Thoracic aorta (tissue), 2 donors: ENCODE measurements around the gene PKM. TPM values are rescaled to one million over a fixed set of nuclear protein-coding genes. Genes with fewer than 3 reads are reported as not detected.
A peak's percentile ranks its signal among the peaks of the same experiment; 100 is the strongest.

ENCODE experiments used
- ATAC-seq: fragments of 150-250 bp; one replicate; pipeline ENCODE4 v1.8.0; 2017; ENCODE audit warnings: low read depth; ENCODE audit not compliant: insufficient number of reproducible peaks, low FRiP score
- DNase-seq: peaks from one replicate; pipeline ENCODE4 v3.0.0-alpha.2; 2020; ENCODE audit warnings: low spot score
- H3K27ac ChIP-seq, 2 donors: fragments of 200-600 bp; sonication (generic); 1 replicate in 1 of 2; 2 replicates in 1 of 2; pipeline ENCODE4 v1.5.1; 2016; ENCODE audit warnings: mild to moderate bottlenecking in 2 of 2, moderate library complexity in 2 of 2
- H3K27me3 ChIP-seq: fragments of 200-600 bp; sonication (generic); replicated peaks from 2 replicates; pipeline ENCODE4 v1.6.0; 2016; ENCODE audit warnings: mild to moderate bottlenecking; ENCODE audit not compliant: insufficient read depth
- H3K36me3 ChIP-seq: fragments of 200-600 bp; sonication (generic); one replicate; pipeline ENCODE4 v1.5.1; 2016
- H3K4me1 ChIP-seq, 2 donors: fragments of 200-600 bp; sonication (generic); 1 replicate in 1 of 2; 2 replicates in 1 of 2; pipeline versions ENCODE4 v1.5.1 to v1.6.0; 2016; ENCODE audit warnings: low read depth in 2 of 2, mild to moderate bottlenecking in 1 of 2; ENCODE audit not compliant: control insufficient read depth in 1 of 2
- H3K4me3 ChIP-seq: fragments of 200-600 bp; sonication (generic); 2 replicates; pipeline ENCODE4 v1.5.1; 2016; ENCODE audit warnings: mild to moderate bottlenecking
- H3K9me3 ChIP-seq: fragments of 200-600 bp; sonication (generic); 2 replicates; pipeline ENCODE4 v1.5.1; 2016
- total RNA-seq, 2 donors: library from RNA; depleted of rRNA; stranded (reverse); fragments of >200 nt; gene quantifications; one replicate each; pipeline versions ENCODE4 v1.1.0 to v1.2.3, GENCODE V29; 2016
- TF ChIP-seq, protein P1 (sequence below): fragments of 200-600 bp; sonication (generic); IDR thresholded peaks from one replicate; pipeline ENCODE4 v1.5.1; 2019; ENCODE audit warnings: antibody characterized with exemption

Gene PKM
- total RNA-seq, 2 donors from 2014 or later = 515 to 544 TPM

- ATAC-seq (no peak), DNase-seq (no peak)
- no peaks in the 10 kb centered on the region for H3K9me3 ChIP-seq
- H3K27ac ChIP-seq = peak overlapping the region; percentile 24 to 58
- TF ChIP-seq, protein P1, sequence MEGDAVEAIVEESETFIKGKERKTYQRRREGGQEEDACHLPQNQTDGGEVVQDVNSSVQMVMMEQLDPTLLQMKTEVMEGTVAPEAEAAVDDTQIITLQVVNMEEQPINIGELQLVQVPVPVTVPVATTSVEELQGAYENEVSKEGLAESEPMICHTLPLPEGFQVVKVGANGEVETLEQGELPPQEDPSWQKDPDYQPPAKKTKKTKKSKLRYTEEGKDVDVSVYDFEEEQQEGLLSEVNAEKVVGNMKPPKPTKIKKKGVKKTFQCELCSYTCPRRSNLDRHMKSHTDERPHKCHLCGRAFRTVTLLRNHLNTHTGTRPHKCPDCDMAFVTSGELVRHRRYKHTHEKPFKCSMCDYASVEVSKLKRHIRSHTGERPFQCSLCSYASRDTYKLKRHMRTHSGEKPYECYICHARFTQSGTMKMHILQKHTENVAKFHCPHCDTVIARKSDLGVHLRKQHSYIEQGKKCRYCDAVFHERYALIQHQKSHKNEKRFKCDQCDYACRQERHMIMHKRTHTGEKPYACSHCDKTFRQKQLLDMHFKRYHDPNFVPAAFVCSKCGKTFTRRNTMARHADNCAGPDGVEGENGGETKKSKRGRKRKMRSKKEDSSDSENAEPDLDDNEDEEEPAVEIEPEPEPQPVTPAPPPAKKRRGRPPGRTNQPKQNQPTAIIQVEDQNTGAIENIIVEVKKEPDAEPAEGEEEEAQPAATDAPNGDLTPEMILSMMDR = no peak
- no peaks in the 10 kb centered on the region for H3K36me3 ChIP-seq
- H3K4me1 ChIP-seq = peaks cover 16 to 39% of the 10 kb centered on the region in 2 donors
- H3K4me3 ChIP-seq = no peak overlapping the region
- H3K27me3 ChIP-seq = no peaks in the 10 kb centered on the region
Measured at GRCh38 chr15:72178976-72179585, 51.9 kb downstream of the PKM start.

GRCh38 chr15:72176743-72177142 lies 54.2 kb downstream of the PKM start:
- Histone ChIP-seq H3K4me1 (peaks cover 9 to 30% of the 10 kb centered on the region in 2 donors), H3K27me3 (no peaks in the 10 kb centered on the region), H3K9me3 (no peaks in the 10 kb centered on the region), H3K36me3 (no peaks in the 10 kb centered on the region), H3K27ac (no peak overlapping the region), H3K4me3 (no peak overlapping the region)
- ATAC-seq (no peak), DNase-seq (no peak)
- TF ChIP-seq, protein P1 = no peak

DNA sequence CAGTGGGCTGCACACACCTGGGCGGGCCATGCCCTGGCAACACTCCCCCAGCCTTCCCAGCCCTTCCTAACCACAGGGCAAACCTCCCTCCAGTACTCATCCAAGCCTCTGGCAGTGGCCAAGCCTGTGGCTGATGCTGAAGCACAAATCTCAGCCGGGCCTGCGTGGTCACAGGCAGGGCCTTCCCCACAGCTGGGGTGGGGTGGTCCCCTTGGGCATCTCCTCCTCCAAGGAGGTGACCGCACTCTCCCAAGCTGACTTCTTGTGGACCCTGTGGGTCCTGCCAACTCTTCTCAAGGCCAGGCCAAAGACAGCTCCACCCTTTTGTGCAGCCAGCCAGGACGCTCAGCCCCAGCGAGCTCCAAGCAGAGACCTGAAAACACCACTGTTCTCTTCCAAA lies 54.8 kb downstream of the PKM start:
- Histone ChIP-seq H3K36me3 (no peaks in the 10 kb centered on the region), H3K9me3 (no peaks in the 10 kb centered on the region), H3K27ac (no peak overlapping the region), H3K4me1 (peaks cover 9 to 30% of the 10 kb centered on the region in 2 donors), H3K27me3 (no peaks in the 10 kb centered on the region), H3K4me3 (no peak overlapping the region)
- TF ChIP-seq, protein P1 = no peak
- DNase-seq = no peak
- no peak for ATAC-seq

DNA sequence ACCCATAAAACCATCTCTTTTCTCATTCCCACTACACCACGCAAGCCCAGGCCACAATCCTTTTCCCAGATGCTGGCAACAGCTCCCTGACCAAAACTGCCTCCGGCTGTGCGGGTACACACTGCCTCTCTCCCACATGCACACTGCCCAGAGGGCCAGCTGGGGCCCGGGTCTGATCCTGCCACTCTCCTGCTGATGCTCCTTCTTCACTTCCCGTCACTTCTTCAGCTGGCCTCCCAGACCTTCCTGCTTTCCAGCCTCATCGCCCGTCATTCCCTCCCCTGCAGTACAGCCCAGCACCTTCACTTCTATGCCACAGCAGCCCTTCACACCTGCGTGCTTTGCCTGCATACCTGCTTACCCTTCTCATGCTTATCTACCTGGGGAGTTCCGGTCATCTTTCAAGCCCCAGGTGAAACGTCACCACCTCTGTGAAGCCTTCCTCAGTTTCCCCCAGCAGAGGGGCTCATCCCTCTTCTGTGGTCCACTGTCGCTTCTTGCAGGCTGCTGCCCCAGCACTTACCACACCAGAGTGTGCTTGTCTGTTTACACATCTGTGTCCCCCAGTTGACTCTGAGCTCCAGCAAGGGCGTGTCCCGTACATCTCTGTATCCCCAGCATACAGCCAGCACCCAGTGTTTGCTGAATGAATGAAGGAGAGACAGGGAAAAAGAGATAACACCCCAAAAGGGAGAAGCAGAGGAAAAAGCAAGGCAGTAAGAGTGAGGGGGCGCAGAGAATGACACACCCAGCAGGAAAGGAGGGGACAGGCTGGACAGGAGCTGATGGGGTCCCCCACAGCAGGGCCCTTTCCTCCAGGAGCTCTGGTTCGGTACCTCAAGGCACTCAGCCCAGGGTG lies 55.6 kb downstream of the PKM start:
- Histone ChIP-seq H3K27me3 (no peaks in the 10 kb centered on the region), H3K4me3 (no peak overlapping the region), H3K36me3 (no peaks in the 10 kb centered on the region), H3K27ac (no peak overlapping the region), H3K9me3 (no peaks in the 10 kb centered on the region), H3K4me1 (peaks cover 7 to 24% of the 10 kb centered on the region in 2 donors)
- no peak for DNase-seq
- TF ChIP-seq, protein P1 = no peak
- no peak for ATAC-seq

DNA sequence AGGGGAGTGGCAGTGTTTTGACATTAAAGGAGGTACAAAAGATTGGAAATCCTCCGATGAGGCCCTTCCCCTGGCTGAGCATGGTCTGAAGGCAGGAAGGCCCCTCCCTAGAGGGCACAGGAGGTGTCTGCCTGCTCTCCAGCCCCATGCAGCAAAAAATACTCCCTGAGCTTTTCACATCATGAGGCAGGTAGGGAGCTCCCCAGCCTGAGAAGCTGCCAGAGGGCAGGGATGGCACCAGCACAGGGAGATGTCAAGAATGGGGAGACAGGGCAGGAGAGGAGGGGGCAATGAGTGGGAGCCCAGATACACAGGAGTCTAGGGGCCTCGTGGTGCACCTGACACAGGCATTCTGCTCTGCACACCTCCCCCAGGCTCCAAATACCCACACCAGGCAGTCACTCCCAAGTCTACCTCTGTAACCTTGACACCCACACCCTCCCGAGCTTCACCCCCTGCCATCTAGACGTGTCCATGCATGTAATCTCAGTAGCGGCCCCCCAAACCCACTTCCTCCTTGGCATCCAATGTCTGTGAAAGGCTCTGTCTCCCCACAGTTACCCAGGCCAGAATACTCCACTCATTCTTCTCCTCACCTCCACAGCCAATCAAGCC lies 56.3 kb downstream of the PKM start:
- H3K4me3 ChIP-seq = no peak overlapping the region
- DNase-seq = no peak

More for the DNA sequence above, 56.3 kb downstream of the PKM start:
- Histone ChIP-seq H3K36me3 (no peaks in the 10 kb centered on the region), H3K4me1 (peaks cover 0 to 16% of the 10 kb centered on the region in 2 donors), H3K27me3 (no peaks in the 10 kb centered on the region), H3K9me3 (no peaks in the 10 kb centered on the region), H3K27ac (no peak overlapping the region)
- ATAC-seq = no peak
- TF ChIP-seq, protein P1 = no peak
